ENCODE measurements around the gene TMEM234.

DNA sequence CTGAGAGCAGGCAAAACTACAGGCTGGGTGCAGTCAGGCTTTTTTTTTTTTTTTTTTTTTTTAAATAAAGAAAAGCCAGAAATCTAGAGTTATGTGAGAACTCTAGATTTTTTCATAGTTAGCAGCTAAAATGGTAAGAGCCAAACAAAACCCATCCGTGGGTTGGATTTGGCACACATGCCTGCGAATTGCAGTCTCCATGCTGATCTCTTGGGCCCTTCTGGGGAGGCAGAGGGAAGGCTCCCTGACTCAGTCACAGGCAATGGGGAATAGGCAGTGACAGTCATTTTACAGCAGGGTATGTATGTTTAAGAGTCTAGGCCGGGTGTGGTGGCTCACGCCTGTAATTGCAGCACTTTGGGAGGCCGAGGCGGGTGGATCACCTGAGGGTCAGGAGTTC, 40.1 kb downstream of the TMEM234 start:
- no peak for TF ChIP-seq CTCF (IDR thresholded peaks at IDR 0.05; ENCODE audit: control extremely low read depth in 1 of 3, insufficient read depth in 1 of 3, low read depth in 1 of 3, low read length in 3 of 3)
- TF ChIP-seq EGR1 (IDR thresholded peaks at IDR 0.05; ENCODE audit: borderline replicate concordance, low read depth, low read length) = no peak
- TF ChIP-seq RAD21 (IDR thresholded peaks at IDR 0.05 in 1 of 2, conservative IDR thresholded peaks at IDR 0.05 in 1 of 2; ENCODE audit: low read depth in 2 of 2, low read length in 2 of 2) = no peak
- no peak for TF ChIP-seq EZH2 (IDR thresholded peaks at IDR 0.05; ENCODE audit: low read depth, low read length, severe bottlenecking)
- no peak for TF ChIP-seq BCL11A (IDR thresholded peaks at IDR 0.05; ENCODE audit: low read depth in 2 of 2, low read length in 2 of 2)
- no peak; a peak in 1 of 3 replicates for TF ChIP-seq POLR2A (IDR thresholded peaks at IDR 0.05; ENCODE audit: control extremely low read depth in 1 of 2, low read depth in 2 of 2, low read length in 2 of 2)
- no peak for TF ChIP-seq TAF1 (IDR thresholded peaks at IDR 0.05; ENCODE audit: low read depth, low read length)
- no peak for TF ChIP-seq HDAC2 (IDR thresholded peaks at IDR 0.05; ENCODE audit: borderline replicate concordance in 1 of 2, low read depth in 2 of 2, low read length in 2 of 2)
- TF ChIP-seq ZNF274 (IDR thresholded peaks at IDR 0.05; ENCODE audit: borderline replicate concordance, extremely low read depth, low read length) = no peak
- no peak for TF ChIP-seq BRCA1 (IDR thresholded peaks at IDR 0.05; ENCODE audit: low read depth, low read length)
- TF ChIP-seq RBBP5 (IDR thresholded peaks at IDR 0.05; ENCODE audit: borderline replicate concordance, low read depth, low read length) = no peak

Data from H1 (cell line).